WTC11 (cell line): ENCODE measurements around the gene ARID2. TPM values are rescaled to one million over a fixed set of nuclear protein-coding genes. Genes with fewer than 3 reads are reported as not detected.

Source experiments
- ATAC-seq: fragments of 200-7000 bp; cut with Tn5 transposase; 2 replicates; pipeline ENCODE4 v1.10.0; 2021; ENCODE audit warnings: mild to moderate bottlenecking, moderate library complexity
- CTCF ChIA-PET: fragments of 300-600 bp; sonication (Branson Sonifier 250); formaldehyde crosslinking; loops from one replicate; lab custom pipeline; 2021; ENCODE audit warnings: antibody characterized with exemption; lab: Charles Lee
- POLR2A ChIA-PET: fragments of 350-600 bp; sonication (Branson Sonifier 250); formaldehyde crosslinking; loops from one replicate; lab custom pipeline; 2021; ENCODE audit warnings: antibody characterized with exemption; lab: Charles Lee
- DNase-seq: peaks from one replicate; pipeline ENCODE4 v3.0.0; 2021; ENCODE audit warnings: low spot score
- H3K27ac Mint-ChIP-seq: 2 replicates; pipeline ENCODE4 v1.8.0; 2021; ENCODE audit warnings: mixed read lengths
- H3K27me3 Mint-ChIP-seq: 2 replicates; pipeline ENCODE4 v1.8.0; 2021; ENCODE audit warnings: low read depth, mild to moderate bottlenecking, moderate library complexity, mixed read lengths
- H3K36me3 Mint-ChIP-seq: 2 replicates; pipeline ENCODE4 v1.8.0; 2021; ENCODE audit warnings: mixed read lengths
- H3K4me1 Mint-ChIP-seq: 2 replicates; pipeline ENCODE4 v1.8.0; 2022; ENCODE audit warnings: mixed read lengths
- H3K4me3 Mint-ChIP-seq: 2 replicates; pipeline ENCODE4 v1.8.0; 2021; ENCODE audit warnings: mild to moderate bottlenecking, moderate library complexity, mixed read lengths
- H3K9me3 Mint-ChIP-seq: 2 replicates; pipeline ENCODE4 v1.8.0; 2021; ENCODE audit warnings: mixed read lengths
- CBFB ChIP-seq: sonication (generic); formaldehyde crosslinking; IDR thresholded peaks from 2 replicates; pipeline ENCODE4 v1.8.1; 2022; ENCODE audit warnings: mild to moderate bottlenecking, low read depth, missing genetic modification reagents
- CDX4 ChIP-seq: fragments of 250-450 bp; sonication (Bioruptor Pico); IDR thresholded peaks from 2 replicates; pipeline ENCODE4 v1.9.0; 2021; ENCODE audit warnings: moderate library complexity, mild to moderate bottlenecking, inconsistent platforms, borderline replicate concordance
- FOXJ3 ChIP-seq: sonication (generic); formaldehyde crosslinking; IDR thresholded peaks from 2 replicates; pipeline ENCODE4 v1.9.0; 2021; ENCODE audit warnings: missing genetic modification reagents, mild to moderate bottlenecking, borderline replicate concordance
- FOXP4 ChIP-seq: sonication (generic); formaldehyde crosslinking; IDR thresholded peaks from 2 replicates; pipeline ENCODE4 v1.8.0; 2022; ENCODE audit warnings: mild to moderate bottlenecking, missing genetic modification reagents
- GTF2I ChIP-seq: fragments of 250-450 bp; sonication (Bioruptor Pico); conservative IDR thresholded peaks from 2 replicates; pipeline ENCODE4 v1.4.0; 2021; ENCODE audit warnings: mild to moderate bottlenecking
- HMGA2 ChIP-seq: fragments of 250-450 bp; sonication (Bioruptor Pico); IDR thresholded peaks from 2 replicates; pipeline ENCODE4 v1.4.0; 2021; ENCODE audit warnings: mild to moderate bottlenecking, moderate library complexity
- HMGXB4 ChIP-seq: sonication (generic); formaldehyde crosslinking; IDR thresholded peaks from 2 replicates; pipeline ENCODE4 v1.8.1; 2023; ENCODE audit warnings: mild to moderate bottlenecking, moderate library complexity, missing genetic modification reagents
- MLX ChIP-seq: sonication (generic); formaldehyde crosslinking; IDR thresholded peaks from 2 replicates; pipeline ENCODE4 v1.8.1; 2023; ENCODE audit warnings: mild to moderate bottlenecking, missing genetic modification reagents, moderate library complexity
- MXD4 ChIP-seq: fragments of 250-450 bp; sonication (Bioruptor Pico); IDR thresholded peaks from 2 replicates; pipeline ENCODE4 v1.8.0; 2021; ENCODE audit warnings: mild to moderate bottlenecking, moderate library complexity, borderline replicate concordance
- PRRX2 ChIP-seq: fragments of 250-450 bp; sonication (Bioruptor Pico); IDR thresholded peaks from 2 replicates; pipeline ENCODE4 v1.8.0; 2021; ENCODE audit warnings: mild to moderate bottlenecking
- RELA ChIP-seq: sonication (generic); formaldehyde crosslinking; IDR thresholded peaks from 2 replicates; pipeline ENCODE4 v1.8.1; 2022; ENCODE audit warnings: missing genetic modification reagents, mild to moderate bottlenecking, borderline replicate concordance
- RORB ChIP-seq: fragments of 250-450 bp; sonication (Bioruptor Pico); IDR thresholded peaks from 2 replicates; pipeline ENCODE4 v1.9.0; 2021; ENCODE audit warnings: mild to moderate bottlenecking
- SMAD3 ChIP-seq: sonication (generic); formaldehyde crosslinking; IDR thresholded peaks from 2 replicates; pipeline ENCODE4 v1.8.0; 2022; ENCODE audit warnings: missing genetic modification reagents, mild to moderate bottlenecking, borderline replicate concordance
- SP1 ChIP-seq: sonication (generic); formaldehyde crosslinking; conservative IDR thresholded peaks from 2 replicates; pipeline ENCODE4 v1.8.1; 2022; ENCODE audit warnings: missing genetic modification reagents
- ZBTB43 ChIP-seq: sonication (generic); formaldehyde crosslinking; IDR thresholded peaks from 2 replicates; pipeline ENCODE4 v1.8.1; 2023; ENCODE audit warnings: mild to moderate bottlenecking, missing genetic modification reagents
- ZNF121 ChIP-seq: sonication (generic); formaldehyde crosslinking; IDR thresholded peaks from 2 replicates; pipeline ENCODE4 v1.8.0; 2023; ENCODE audit warnings: missing genetic modification reagents
- ZNF423 ChIP-seq: fragments of 250-450 bp; sonication (Bioruptor Pico); IDR thresholded peaks from 2 replicates; pipeline ENCODE4 v2.1.2; 2022; ENCODE audit warnings: mild to moderate bottlenecking, moderate library complexity
- total RNA-seq: library from RNA; stranded (reverse); gene quantifications from 3 replicates; pipeline ENCODE4 v1.2.3, GENCODE V29; 2021
- TF ChIP-seq, protein P1 (sequence below): sonication (generic); formaldehyde crosslinking; IDR thresholded peaks from 2 replicates; pipeline ENCODE4 v1.8.1; 2023; ENCODE audit warnings: mild to moderate bottlenecking, missing genetic modification reagents
- TF ChIP-seq, protein P2 (sequence below): sonication (generic); formaldehyde crosslinking; IDR thresholded peaks from 2 replicates; pipeline ENCODE4 v1.8.0; 2023; ENCODE audit warnings: missing genetic modification reagents
- TF ChIP-seq, protein P3 (sequence below): sonication (generic); formaldehyde crosslinking; IDR thresholded peaks from 2 replicates; pipeline ENCODE4 v1.8.1; 2022; ENCODE audit warnings: low read depth, missing genetic modification reagents, borderline replicate concordance

ARID2 gene
- total RNA-seq, 1 experiment from 2014 or later, result 33.9 TPM

- ATAC-seq (no peak), DNase-seq (no peak)
- Mint-ChIP-seq H3K9me3 (peaks cover 8% of the 10 kb centered on the region; the same call in 1 of the 2 replicates), H3K36me3 (peaks cover 27% of the 10 kb centered on the region), H3K27me3 (no peaks in the 10 kb centered on the region), H3K27ac (no peak overlapping the region), H3K4me3 (no peak overlapping the region), H3K4me1 (no peaks in the 10 kb centered on the region)
- TF ChIP-seq, protein P1, sequence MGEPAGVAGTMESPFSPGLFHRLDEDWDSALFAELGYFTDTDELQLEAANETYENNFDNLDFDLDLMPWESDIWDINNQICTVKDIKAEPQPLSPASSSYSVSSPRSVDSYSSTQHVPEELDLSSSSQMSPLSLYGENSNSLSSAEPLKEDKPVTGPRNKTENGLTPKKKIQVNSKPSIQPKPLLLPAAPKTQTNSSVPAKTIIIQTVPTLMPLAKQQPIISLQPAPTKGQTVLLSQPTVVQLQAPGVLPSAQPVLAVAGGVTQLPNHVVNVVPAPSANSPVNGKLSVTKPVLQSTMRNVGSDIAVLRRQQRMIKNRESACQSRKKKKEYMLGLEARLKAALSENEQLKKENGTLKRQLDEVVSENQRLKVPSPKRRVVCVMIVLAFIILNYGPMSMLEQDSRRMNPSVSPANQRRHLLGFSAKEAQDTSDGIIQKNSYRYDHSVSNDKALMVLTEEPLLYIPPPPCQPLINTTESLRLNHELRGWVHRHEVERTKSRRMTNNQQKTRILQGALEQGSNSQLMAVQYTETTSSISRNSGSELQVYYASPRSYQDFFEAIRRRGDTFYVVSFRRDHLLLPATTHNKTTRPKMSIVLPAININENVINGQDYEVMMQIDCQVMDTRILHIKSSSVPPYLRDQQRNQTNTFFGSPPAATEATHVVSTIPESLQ, result no peak
- no peak for TF ChIP-seq RORB
- TF ChIP-seq MXD4 (CRISPR knock-in tag), result no peak
- no peak for TF ChIP-seq CBFB (CRISPR knock-in tag)
- TF ChIP-seq, protein P2, sequence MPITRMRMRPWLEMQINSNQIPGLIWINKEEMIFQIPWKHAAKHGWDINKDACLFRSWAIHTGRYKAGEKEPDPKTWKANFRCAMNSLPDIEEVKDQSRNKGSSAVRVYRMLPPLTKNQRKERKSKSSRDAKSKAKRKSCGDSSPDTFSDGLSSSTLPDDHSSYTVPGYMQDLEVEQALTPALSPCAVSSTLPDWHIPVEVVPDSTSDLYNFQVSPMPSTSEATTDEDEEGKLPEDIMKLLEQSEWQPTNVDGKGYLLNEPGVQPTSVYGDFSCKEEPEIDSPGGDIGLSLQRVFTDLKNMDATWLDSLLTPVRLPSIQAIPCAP (CRISPR knock-in tag), result no peak
- TF ChIP-seq SP1 (CRISPR knock-in tag), result no peak
- TF ChIP-seq, all 79 proteins: peak for 0
- CTCF ChIA-PET, result no interaction called here
- POLR2A ChIA-PET, result no interaction called here
Observed at GRCh38 chr12:45833401-45833800, 103.9 kb downstream of the ARID2 start.

DNA sequence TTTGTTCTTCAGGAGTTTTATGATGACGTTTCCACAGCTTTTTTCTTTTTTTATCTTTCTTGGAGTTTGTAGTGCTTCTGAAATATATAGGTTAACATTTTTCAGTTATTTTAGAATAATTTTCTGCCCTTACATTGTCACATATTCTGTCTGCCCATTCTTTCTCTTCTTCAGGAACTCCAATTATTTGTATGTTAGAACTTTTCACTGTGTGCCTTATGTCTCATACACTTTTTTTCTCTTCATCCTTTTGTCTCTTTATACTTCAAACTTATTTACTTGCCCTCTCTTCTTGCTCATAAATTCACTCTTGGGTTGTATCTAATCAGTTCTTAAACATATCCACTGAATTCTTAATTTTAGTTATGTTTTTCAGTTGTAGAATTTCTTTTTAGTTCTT, 105.3 kb downstream of the ARID2 start:
- H3K36me3 Mint-ChIP-seq, result peaks cover 33% of the 10 kb centered on the region
- TF ChIP-seq RELA (CRISPR knock-in tag) (no peak), RORB (no peak), FOXP4 (CRISPR knock-in tag) (no peak), HMGA2 (CRISPR knock-in tag) (no peak)
- TF ChIP-seq, protein P3, sequence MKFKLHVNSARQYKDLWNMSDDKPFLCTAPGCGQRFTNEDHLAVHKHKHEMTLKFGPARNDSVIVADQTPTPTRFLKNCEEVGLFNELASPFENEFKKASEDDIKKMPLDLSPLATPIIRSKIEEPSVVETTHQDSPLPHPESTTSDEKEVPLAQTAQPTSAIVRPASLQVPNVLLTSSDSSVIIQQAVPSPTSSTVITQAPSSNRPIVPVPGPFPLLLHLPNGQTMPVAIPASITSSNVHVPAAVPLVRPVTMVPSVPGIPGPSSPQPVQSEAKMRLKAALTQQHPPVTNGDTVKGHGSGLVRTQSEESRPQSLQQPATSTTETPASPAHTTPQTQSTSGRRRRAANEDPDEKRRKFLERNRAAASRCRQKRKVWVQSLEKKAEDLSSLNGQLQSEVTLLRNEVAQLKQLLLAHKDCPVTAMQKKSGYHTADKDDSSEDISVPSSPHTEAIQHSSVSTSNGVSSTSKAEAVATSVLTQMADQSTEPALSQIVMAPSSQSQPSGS, result no peak
- no peak for ATAC-seq
- H3K4me1 Mint-ChIP-seq, result no peaks in the 10 kb centered on the region
- H3K27ac Mint-ChIP-seq, result no peak overlapping the region
- no peaks in the 10 kb centered on the region for H3K27me3 Mint-ChIP-seq
- CTCF ChIA-PET, result no interaction called here
- DNase-seq, result no peak
- no peak overlapping the region for H3K4me3 Mint-ChIP-seq
- POLR2A ChIA-PET, result no interaction called here
- H3K9me3 Mint-ChIP-seq, result peaks cover 8% of the 10 kb centered on the region; the same call in 1 of the 2 replicates

DNA sequence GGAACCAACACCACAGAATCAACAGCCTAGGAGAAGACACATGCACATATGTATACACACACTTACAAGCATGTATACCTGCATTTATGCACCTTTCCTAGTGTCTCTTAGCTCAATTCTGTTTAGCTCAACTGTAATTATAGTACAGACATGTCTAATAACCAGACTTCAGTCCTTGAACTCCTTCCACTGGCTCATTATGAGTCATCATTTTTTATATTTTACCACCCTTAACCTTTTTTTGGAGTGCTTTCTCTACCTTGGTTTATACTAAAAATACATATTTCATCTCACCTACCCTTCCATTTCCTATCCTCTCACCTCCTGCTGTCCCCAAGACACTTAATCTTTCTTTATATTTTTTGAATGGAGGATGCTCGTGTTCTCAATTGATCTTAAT, 110.4 kb downstream of the ARID2 start:
- ATAC-seq (no peak), DNase-seq (no peak)
- Mint-ChIP-seq H3K27ac (no peak overlapping the region), H3K36me3 (peaks cover 33% of the 10 kb centered on the region), H3K4me3 (no peak overlapping the region), H3K4me1 (no peaks in the 10 kb centered on the region), H3K9me3 (peaks cover 2% of the 10 kb centered on the region; the same call in 1 of the 2 replicates), H3K27me3 (no peaks in the 10 kb centered on the region)
- CTCF ChIA-PET, result interaction anchor here (0.8 kb wide), 1 partner anchor 53 kb away, joined by 3 read pairs; no protein-coding TSS in a partner anchor
- POLR2A ChIA-PET, result no interaction called here
- TF ChIP-seq ZNF121, result no peak
- no peak for TF ChIP-seq ZNF423 (CRISPR knock-in tag)
- TF ChIP-seq HMGA2 (CRISPR knock-in tag), result no peak
- no peak for TF ChIP-seq MLX (CRISPR knock-in tag)
- no peak for TF ChIP-seq CBFB (CRISPR knock-in tag)
- no peak for TF ChIP-seq HMGXB4 (CRISPR knock-in tag)
- no peak for TF ChIP-seq FOXJ3 (CRISPR knock-in tag)
- TF ChIP-seq CDX4 (CRISPR knock-in tag), result no peak
- TF ChIP-seq SMAD3, result no peak
- no peak for TF ChIP-seq ZBTB43 (CRISPR knock-in tag)
- no peak for TF ChIP-seq PRRX2 (CRISPR knock-in tag)
- TF ChIP-seq GTF2I (CRISPR knock-in tag), result no peak
